Sigmoid colon (tissue), 4 donors: ENCODE data around the gene CGB5.

Source experiments
- EP300 ChIP-seq, 4 donors: sonication (generic); formaldehyde crosslinking; IDR thresholded peaks; one replicate each; pipeline ENCODE4 v1.6.1; 2017; ENCODE audit warnings: antibody characterized with exemption in 4 of 4
- POLR2A ChIP-seq, 2 donors: fragments of 450-650 bp; IDR thresholded peaks; one replicate each; pipeline ENCODE4 v1.6.1; 2016; ENCODE audit warnings: antibody characterized with exemption in 2 of 2, mild to moderate bottlenecking in 2 of 2, moderate library complexity in 2 of 2
- POLR2AphosphoS5 ChIP-seq, 4 donors: sonication (generic); formaldehyde crosslinking; IDR thresholded peaks; one replicate each; pipeline ENCODE4 v1.6.1; 2017; ENCODE audit warnings: antibody characterized with exemption in 4 of 4
- TF ChIP-seq, protein P1 (sequence below), 4 experiments: fragments of 450-650 bp in 3 of 4; fragments of 200-600 bp in 1 of 4; IDR thresholded peaks; one replicate each; pipeline ENCODE4 v1.5.1; 2016 to 2019; ENCODE audit warnings: antibody characterized with exemption in 4 of 4, mild to moderate bottlenecking in 3 of 4, moderate library complexity in 2 of 4

DNA sequence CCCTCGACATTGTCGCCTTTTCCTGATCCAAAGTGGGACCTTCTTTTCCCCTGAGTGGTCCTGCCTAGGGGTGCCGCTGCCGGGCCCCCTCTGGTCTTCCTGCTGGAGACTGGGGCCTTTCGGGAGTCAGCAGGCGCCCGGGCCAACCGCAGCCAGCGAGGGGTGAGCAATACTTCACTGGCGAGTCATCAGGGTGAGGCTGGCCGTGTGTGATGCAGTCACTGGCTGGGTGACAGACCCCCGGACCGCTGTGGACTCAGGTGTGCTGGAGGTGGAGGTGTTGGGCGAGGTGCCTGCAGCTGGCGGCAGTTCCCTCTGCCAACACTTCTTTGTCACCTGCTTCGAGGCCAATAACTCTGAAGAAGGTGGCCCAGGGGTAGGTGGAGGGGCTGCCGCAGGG is 1.5 kb upstream of the CGB5 start:
- TF ChIP-seq, protein P1, sequence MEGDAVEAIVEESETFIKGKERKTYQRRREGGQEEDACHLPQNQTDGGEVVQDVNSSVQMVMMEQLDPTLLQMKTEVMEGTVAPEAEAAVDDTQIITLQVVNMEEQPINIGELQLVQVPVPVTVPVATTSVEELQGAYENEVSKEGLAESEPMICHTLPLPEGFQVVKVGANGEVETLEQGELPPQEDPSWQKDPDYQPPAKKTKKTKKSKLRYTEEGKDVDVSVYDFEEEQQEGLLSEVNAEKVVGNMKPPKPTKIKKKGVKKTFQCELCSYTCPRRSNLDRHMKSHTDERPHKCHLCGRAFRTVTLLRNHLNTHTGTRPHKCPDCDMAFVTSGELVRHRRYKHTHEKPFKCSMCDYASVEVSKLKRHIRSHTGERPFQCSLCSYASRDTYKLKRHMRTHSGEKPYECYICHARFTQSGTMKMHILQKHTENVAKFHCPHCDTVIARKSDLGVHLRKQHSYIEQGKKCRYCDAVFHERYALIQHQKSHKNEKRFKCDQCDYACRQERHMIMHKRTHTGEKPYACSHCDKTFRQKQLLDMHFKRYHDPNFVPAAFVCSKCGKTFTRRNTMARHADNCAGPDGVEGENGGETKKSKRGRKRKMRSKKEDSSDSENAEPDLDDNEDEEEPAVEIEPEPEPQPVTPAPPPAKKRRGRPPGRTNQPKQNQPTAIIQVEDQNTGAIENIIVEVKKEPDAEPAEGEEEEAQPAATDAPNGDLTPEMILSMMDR (IDR thresholded peaks at IDR 0.05), result no peak
- no peak for TF ChIP-seq POLR2AphosphoS5 (IDR thresholded peaks at IDR 0.05)
- no peak for TF ChIP-seq POLR2A (IDR thresholded peaks at IDR 0.05)
- no peak for TF ChIP-seq EP300 (IDR thresholded peaks at IDR 0.05)
